ENCODE measurements around the gene TADA2B.

DNA sequence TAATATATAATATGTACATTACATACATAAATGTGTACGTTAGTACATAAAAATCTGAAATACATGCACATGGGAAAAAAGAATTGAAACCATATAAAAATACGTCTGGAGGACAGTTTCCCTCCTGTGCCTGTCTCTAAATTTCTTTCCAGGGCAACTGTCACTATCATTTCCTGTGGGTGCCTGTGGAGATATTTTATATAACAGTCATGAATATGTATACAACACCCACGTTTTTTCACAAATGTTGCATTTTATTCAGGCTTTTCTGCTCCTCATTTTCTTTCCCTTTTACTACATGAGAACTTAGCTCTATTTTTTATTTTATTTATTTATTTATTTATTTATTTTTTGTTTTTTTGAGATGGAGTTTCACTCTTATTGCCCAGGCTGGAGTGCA, 48.9 kb downstream of the TADA2B start:
- TF ChIP-seq SUZ12 (IDR thresholded peaks at IDR 0.05; ENCODE audit: extremely low read depth, insufficient read depth, insufficient read length) (no peak), ZNF274 (IDR thresholded peaks at IDR 0.05; ENCODE audit: low read depth, low read length) (no peak)

Data from NT2/D1 (cell line).